ENCODE data around the gene MFAP1.
"Not testable (repeated sequence)": the region's sequence is repeated elsewhere in the genome, so short reads cannot be mapped to it uniquely, and the experiment has no call there.

Gene MFAP1

GRCh38 chr15:43852607-43853006, 28.1 kb upstream of the MFAP1 start:
- H3K4me2 ChIP-seq, result no peak overlapping the region
- no peaks in the 10 kb centered on the region for H3K79me2 ChIP-seq (ENCODE audit: insufficient read depth, low read depth)
- H3K36me3 ChIP-seq (ENCODE audit: insufficient read depth), result peaks cover 8% of the 10 kb centered on the region; the same call in 1 of the 2 replicates
- H3K27me3 ChIP-seq (ENCODE audit: insufficient read depth, low read depth), result no peaks in the 10 kb centered on the region
- no peaks in the 10 kb centered on the region for H3K4me1 ChIP-seq (ENCODE audit: low read depth, poor library complexity, severe bottlenecking)
- H3K4me3 ChIP-seq (IDR thresholded peaks at IDR 0.05; ENCODE audit: insufficient read depth, low read depth, low read length), result no peak overlapping the region
- H4K20me1 ChIP-seq (ENCODE audit: insufficient read depth), result no peaks in the 10 kb centered on the region
- no peak overlapping the region for H2AFZ ChIP-seq (ENCODE audit: low read depth)
- no peak overlapping the region for H3K9ac ChIP-seq
- TF ChIP-seq CTCF (conservative IDR thresholded peaks at IDR 0.05; ENCODE audit: low read depth, low read length), result no peak
- no peak overlapping the region for H3K27ac ChIP-seq

- Histone ChIP-seq H2AFZ (ENCODE audit: low read depth) (no peak overlapping the region), H3K9ac (no peak overlapping the region), H3K4me2 (no peak overlapping the region), H4K20me1 (ENCODE audit: insufficient read depth) (no peaks in the 10 kb centered on the region), H3K36me3 (ENCODE audit: insufficient read depth) (peaks cover 8% of the 10 kb centered on the region; the same call in 1 of the 2 replicates), H3K79me2 (ENCODE audit: insufficient read depth, low read depth) (no peaks in the 10 kb centered on the region), H3K4me3 (IDR thresholded peaks at IDR 0.05; ENCODE audit: insufficient read depth, low read depth, low read length) (no peak overlapping the region), H3K27me3 (ENCODE audit: insufficient read depth, low read depth) (no peaks in the 10 kb centered on the region), H3K27ac (no peak overlapping the region), H3K4me1 (ENCODE audit: low read depth, poor library complexity, severe bottlenecking) (no peaks in the 10 kb centered on the region)
- no peak for TF ChIP-seq CTCF (conservative IDR thresholded peaks at IDR 0.05; ENCODE audit: low read depth, low read length)
Observed at GRCh38 chr15:43851251-43851650, 26.8 kb upstream of the MFAP1 start.

GRCh38 chr15:43845421-43845820, 20.9 kb upstream of the MFAP1 start:
- no peaks in the 10 kb centered on the region for H4K20me1 ChIP-seq (ENCODE audit: insufficient read depth)
- H3K4me3 ChIP-seq (IDR thresholded peaks at IDR 0.05; ENCODE audit: insufficient read depth, low read depth, low read length), result no peak overlapping the region
- H3K79me2 ChIP-seq (ENCODE audit: insufficient read depth, low read depth), result no peaks in the 10 kb centered on the region
- no peak overlapping the region for H3K27ac ChIP-seq
- H3K4me1 ChIP-seq (ENCODE audit: low read depth, poor library complexity, severe bottlenecking), result no peaks in the 10 kb centered on the region
- H3K9ac ChIP-seq, result no peak overlapping the region
- no peaks in the 10 kb centered on the region for H3K27me3 ChIP-seq (ENCODE audit: insufficient read depth, low read depth)
- H3K4me2 ChIP-seq, result no peak overlapping the region
- peaks cover 11% of the 10 kb centered on the region for H3K36me3 ChIP-seq (ENCODE audit: insufficient read depth)
- TF ChIP-seq CTCF (conservative IDR thresholded peaks at IDR 0.05; ENCODE audit: low read depth, low read length), result no peak
- H2AFZ ChIP-seq (ENCODE audit: low read depth), result no peak overlapping the region

GRCh38 chr15:43832485-43832884, 8.0 kb upstream of the MFAP1 start:
- H3K9ac ChIP-seq; H3K4me3 ChIP-seq (IDR thresholded peaks at IDR 0.05; ENCODE audit: insufficient read depth, low read depth, low read length); H3K4me2 ChIP-seq; H3K27ac ChIP-seq; H3K27me3 ChIP-seq (ENCODE audit: insufficient read depth, low read depth); H2AFZ ChIP-seq (ENCODE audit: low read depth); H4K20me1 ChIP-seq (ENCODE audit: insufficient read depth): not testable (repeated sequence)
- Histone ChIP-seq H3K36me3 (ENCODE audit: insufficient read depth) (peaks cover 11% of the 10 kb centered on the region; the same call in 1 of the 2 replicates), H3K79me2 (ENCODE audit: insufficient read depth, low read depth) (peaks cover 67% of the 10 kb centered on the region), H3K4me1 (ENCODE audit: low read depth, poor library complexity, severe bottlenecking) (peaks cover 29% of the 10 kb centered on the region)

GRCh38 chr15:43831519-43832052, 7.1 kb upstream of the MFAP1 start:
- H4K20me1 ChIP-seq (ENCODE audit: insufficient read depth); H3K27me3 ChIP-seq (ENCODE audit: insufficient read depth, low read depth); H3K4me3 ChIP-seq (IDR thresholded peaks at IDR 0.05; ENCODE audit: insufficient read depth, low read depth, low read length); H3K27ac ChIP-seq; H3K9ac ChIP-seq; H2AFZ ChIP-seq (ENCODE audit: low read depth); H3K4me2 ChIP-seq: not testable (repeated sequence)
- Histone ChIP-seq H3K79me2 (ENCODE audit: insufficient read depth, low read depth) (peaks cover 76% of the 10 kb centered on the region), H3K36me3 (ENCODE audit: insufficient read depth) (peaks cover 11% of the 10 kb centered on the region; the same call in 1 of the 2 replicates), H3K4me1 (ENCODE audit: low read depth, poor library complexity, severe bottlenecking) (peaks cover 30% of the 10 kb centered on the region)

- Histone ChIP-seq H3K36me3 (ENCODE audit: insufficient read depth) (peaks cover 11% of the 10 kb centered on the region; the same call in 1 of the 2 replicates), H3K79me2 (ENCODE audit: insufficient read depth, low read depth) (peaks cover 84% of the 10 kb centered on the region), H3K4me1 (ENCODE audit: low read depth, poor library complexity, severe bottlenecking) (peaks cover 38% of the 10 kb centered on the region)
- H3K9ac ChIP-seq; H3K27me3 ChIP-seq (ENCODE audit: insufficient read depth, low read depth); H3K4me3 ChIP-seq (IDR thresholded peaks at IDR 0.05; ENCODE audit: insufficient read depth, low read depth, low read length); H2AFZ ChIP-seq (ENCODE audit: low read depth); H4K20me1 ChIP-seq (ENCODE audit: insufficient read depth); H3K4me2 ChIP-seq; H3K27ac ChIP-seq: not testable (repeated sequence)
Observed at GRCh38 chr15:43830691-43831275, 6.3 kb upstream of the MFAP1 start.

GRCh38 chr15:43829951-43830540, 5.6 kb upstream of the MFAP1 start:
- not testable (repeated sequence) for H4K20me1 ChIP-seq (ENCODE audit: insufficient read depth); H3K27me3 ChIP-seq (ENCODE audit: insufficient read depth, low read depth); H3K4me3 ChIP-seq (IDR thresholded peaks at IDR 0.05; ENCODE audit: insufficient read depth, low read depth, low read length); H3K4me2 ChIP-seq; H2AFZ ChIP-seq (ENCODE audit: low read depth); H3K9ac ChIP-seq; H3K27ac ChIP-seq
- H3K4me1 ChIP-seq (ENCODE audit: low read depth, poor library complexity, severe bottlenecking), result peaks cover 39% of the 10 kb centered on the region
- peaks cover 89% of the 10 kb centered on the region for H3K79me2 ChIP-seq (ENCODE audit: insufficient read depth, low read depth)
- H3K36me3 ChIP-seq (ENCODE audit: insufficient read depth), result peaks cover 11% of the 10 kb centered on the region; the same call in 1 of the 2 replicates

All from KMS-11 (cell line).